GM21723 (cell line): ENCODE measurements around the gene ANKDD1A.

Experiments used
- ATAC-seq: cut with Tn5 transposase; IDR thresholded peaks from one replicate; pipeline ENCODE4 v1.9.1; 2021; ENCODE audit warnings: mild to moderate bottlenecking, moderate library complexity; ENCODE audit not compliant: unreplicated experiment

ANKDD1A gene

GRCh38 chr15:64921711-64922110, 10.0 kb downstream of the ANKDD1A start:
- no peak for ATAC-seq

DNA sequence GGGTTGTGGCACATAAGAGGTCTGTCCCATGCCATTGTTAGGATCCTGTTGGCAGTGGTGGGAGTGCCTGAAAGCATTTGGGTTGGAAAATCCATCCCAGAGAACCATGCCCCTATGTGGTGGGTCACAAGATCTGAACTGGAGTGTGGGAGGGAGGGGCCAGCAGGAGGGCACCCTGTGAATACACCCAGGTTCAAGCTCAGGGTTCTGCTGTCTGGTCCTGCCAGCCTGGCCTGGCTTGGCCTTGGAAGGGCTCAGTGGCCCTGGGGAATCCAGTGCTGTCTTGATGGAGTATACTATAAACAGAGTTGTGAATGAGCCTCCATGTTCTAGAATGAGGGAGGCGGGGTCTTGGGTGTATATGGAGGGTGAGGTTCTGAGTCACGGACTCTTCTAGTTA, 11.8 kb downstream of the ANKDD1A start:
- no peak for ATAC-seq

GRCh38 chr15:64925335-64926330, 13.9 kb downstream of the ANKDD1A start:
- no peak for ATAC-seq

DNA sequence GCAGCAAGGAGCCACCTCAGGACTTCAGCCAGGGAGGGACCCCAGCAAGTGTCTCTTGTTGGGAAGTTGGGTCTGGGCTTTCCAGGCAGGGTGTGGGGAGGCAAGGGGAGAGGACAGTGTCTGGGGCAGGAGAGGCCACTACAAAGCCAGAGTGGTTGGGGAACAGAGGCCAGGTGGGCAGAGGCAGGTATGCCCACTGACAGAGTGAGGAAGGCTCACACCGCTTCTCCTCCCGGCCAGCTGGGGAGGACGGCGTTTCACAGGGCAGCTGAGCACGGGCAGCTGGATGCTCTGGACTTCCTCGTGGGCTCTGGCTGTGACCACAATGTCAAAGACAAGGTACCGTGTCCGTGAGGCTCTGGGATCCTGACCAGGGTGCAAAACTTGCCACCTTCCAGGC, 15.0 kb downstream of the ANKDD1A start:
- ATAC-seq: no peak

DNA sequence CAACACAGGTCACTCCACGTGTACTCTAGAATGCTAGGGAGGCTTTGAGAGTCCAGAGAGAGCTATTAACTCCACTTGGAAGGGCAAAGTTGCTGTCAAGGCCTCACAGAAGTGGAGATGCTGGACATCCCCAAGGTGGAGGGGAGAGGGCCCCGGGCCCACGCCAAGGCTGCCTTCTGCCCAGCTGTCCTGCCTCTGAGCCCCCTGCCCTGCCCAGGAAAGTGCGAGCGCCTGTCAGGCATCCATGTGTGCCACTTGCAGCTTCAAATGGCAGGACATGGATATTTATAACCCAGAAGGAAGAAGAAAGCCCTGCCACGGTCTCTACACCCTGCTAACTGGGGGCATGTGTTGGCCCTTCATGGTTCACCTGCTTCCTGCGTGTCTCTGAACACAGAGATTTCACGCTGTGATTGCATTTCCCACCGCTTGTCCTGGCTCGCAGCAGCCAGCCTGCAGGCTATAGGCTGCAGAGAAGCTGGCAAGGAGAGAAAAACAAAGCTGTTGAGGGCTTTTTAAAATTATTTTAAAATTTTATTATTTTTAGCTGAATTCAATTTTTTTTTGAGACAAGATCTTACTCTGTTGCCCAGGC, 17.0 kb downstream of the ANKDD1A start:
- ATAC-seq: no peak

DNA sequence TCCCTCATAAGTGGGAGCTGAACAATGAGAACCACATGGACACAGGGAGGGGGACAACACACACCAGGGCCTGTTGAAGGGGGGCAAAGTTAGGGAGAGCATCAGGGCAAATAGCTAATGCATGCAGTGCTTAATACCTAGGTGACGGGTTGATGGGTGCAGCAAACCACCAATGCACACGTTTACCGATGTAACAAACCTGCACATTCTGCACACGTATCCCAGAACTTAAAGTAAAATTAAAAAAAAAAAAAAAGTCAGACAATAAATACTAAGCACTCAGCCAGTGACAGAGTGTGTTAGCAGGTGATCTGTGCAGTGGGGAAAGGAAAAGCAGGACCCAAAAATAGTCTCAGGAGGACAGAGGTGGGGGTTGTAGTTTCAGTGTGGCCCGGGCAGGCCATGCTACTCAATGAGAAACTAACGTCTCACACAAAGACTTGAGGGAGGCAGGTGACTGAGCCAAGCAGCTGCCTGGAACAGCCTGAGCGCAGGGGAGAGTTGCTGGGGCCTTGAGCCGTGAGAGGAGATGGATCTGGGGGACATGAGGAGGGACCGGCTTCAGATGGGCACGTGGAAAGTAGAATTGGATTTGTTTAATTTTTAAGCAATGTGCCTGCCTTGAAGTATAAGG, 18.4 kb downstream of the ANKDD1A start:
- no peak for ATAC-seq

DNA sequence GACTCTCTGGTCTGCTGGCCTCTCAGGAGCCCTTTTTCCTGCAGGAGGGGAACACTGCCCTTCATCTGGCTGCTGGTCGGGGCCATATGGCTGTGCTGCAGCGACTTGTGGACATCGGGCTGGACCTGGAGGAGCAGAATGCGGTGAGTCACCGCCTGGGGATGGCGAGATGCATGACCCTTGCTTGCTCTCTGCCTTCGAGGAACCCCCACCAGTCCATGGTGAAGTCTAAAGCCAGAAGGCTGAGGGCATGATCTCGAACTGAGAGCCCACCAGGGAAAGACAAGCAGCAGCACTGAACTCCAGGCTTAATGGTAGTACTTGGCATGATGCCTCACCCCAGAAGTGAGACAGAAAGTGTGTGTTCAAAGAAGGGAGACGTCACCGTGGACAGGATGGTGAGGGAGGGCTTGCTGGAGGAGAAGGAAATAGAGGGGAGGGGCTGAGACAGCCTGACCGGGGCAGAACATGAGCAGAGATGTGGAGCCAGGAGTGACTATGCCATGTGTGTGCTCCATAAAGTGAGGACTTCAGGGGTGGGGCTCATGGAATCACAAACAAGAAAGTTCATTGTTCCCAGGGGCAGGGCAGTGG, 19.2 kb downstream of the ANKDD1A start:
- ATAC-seq: no peak

GRCh38 chr15:64931381-64931780, 19.7 kb downstream of the ANKDD1A start:
- ATAC-seq: no peak

DNA sequence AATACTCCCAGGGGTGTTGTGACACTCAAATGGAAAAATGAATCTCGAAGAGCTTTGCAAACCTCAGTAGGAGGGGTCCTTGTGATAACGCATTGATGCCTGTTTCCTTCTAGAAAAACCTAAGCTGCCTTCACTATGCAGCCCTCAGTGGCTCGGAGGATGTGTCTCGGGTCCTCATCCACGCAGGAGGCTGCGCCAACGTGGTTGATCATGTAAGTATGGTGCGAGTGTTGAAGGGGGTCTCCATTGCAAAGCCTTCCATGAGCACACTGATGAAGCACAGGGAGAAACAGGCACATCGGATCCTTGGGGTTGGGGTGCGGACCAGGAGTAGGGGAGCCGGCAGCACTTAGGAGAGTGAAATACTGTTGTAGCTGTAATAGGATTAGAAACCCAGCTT, 22.3 kb downstream of the ANKDD1A start:
- no peak for ATAC-seq

- no peak for ATAC-seq
These were observed 26.5 kb downstream of the ANKDD1A start for GRCh38 chr15:64938192-64938591.

DNA sequence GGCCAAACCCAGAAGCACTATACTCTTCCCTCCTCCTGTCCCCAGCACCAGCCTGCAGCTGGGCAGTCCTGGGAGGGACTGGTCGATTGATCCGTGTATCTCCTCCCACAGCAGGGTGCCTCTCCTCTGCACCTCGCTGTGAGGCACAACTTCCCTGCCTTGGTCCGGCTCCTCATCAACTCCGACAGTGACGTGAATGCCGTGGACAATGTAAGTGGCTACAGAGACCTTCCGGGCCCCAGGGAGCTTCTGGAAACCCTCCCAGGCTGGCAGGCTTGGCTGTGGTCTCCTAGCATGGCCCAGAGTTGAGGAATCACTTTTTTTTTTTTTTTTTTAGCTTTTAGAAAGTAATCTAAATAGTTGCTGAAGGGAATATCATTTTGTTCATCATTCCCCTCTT, 30.7 kb downstream of the ANKDD1A start:
- ATAC-seq: no peak

DNA sequence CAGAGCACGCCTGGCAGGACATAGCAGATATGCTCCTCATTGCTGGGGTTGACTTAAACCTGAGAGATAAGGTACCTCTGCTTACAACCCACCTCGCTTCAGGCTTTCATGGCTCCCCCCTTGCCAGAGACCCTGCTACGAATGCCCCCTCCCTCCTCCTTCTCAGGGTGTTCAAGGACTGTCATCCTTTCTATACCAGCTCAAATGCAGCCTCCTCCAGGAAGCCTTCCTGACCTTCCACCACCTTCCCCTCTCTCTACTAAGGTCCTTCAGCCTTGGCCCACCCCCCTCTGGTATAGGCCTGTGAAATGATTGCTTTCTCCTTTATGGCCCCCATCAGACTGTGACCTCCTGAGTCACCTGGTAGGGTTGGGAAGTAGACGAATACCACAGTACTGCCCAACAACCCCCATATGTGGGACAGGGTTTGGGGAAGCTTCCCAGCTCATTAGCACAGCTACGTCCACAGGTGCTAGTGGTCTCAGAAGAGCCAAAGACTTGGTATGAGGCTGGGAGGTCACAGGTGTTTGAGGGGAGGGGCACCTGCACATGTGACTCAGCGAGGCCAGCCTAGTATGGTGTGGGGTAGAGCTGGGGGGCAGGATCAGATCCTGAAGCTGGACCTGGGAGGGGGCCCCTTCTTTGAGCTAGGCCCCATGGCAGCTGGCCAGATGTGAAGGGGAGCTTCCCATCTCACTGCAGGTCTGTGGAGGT, 32.0 kb downstream of the ANKDD1A start:
- no peak for ATAC-seq

- ATAC-seq: no peak
These were observed 33.3 kb downstream of the ANKDD1A start for GRCh38 chr15:64944961-64945360.

DNA sequence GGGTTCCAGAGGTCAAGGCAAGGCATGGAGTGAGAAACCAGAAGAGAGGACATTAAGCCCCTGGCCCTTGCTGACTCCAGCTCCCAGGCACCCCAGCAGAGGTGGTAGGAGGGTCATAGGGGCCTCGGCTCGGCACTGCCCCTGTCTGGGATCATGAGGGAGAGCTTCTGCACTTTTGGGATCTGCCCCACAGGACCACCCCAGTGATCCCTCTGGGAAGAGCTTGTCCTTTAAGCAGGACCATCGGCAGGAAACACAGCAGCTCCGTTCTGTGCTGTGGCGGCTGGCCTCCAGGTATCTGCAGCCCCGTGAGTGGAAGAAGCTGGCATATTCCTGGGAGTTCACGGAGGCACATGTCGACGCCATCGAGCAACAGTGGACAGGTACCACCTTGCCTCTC, 35.5 kb downstream of the ANKDD1A start:
- ATAC-seq: no peak

- ATAC-seq: no peak
These were observed 37.2 kb downstream of the ANKDD1A start for GRCh38 chr15:64948916-64949315.

DNA sequence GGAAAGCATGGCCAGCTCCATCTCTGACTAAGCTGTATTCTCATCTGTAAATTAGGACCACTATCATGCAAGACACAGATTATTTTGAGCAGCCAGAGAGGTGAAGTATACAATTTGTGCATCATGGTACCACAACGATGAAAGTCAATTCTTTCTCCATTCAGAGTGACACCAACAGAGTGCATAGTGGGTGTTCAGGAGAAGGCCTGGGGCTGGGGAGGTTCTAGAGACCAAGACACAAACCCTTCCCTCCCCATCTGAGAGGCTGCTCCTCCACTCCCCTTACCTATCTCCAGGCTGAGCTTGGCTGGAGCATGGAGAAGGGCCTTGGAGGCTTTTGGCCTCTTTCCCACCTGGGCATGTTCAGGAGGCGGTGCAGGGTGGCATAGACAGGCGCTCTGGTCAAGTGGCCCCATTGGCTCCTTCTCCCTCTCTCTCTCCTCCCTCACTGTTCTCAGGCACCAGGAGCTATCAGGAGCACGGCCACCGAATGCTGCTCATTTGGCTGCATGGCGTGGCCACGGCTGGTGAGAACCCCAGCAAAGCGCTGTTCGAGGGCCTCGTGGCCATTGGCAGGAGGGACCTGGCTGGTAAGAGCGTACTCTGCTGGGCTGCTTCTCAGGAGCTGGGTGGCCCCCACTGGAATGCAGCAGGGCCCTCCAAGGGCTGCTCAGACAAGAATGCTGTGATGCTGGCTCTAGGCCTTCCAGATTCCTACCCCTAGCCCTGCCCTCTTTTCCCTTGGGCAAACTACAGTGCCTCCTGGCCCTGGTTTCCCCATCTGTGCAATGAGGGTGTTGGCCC, 37.9 kb downstream of the ANKDD1A start:
- ATAC-seq: no peak

GRCh38 chr15:64950888-64951287, 39.2 kb downstream of the ANKDD1A start:
- ATAC-seq: no peak

- no peak for ATAC-seq
These were observed 40.2 kb downstream of the ANKDD1A start for GRCh38 chr15:64951777-64952418.

DNA sequence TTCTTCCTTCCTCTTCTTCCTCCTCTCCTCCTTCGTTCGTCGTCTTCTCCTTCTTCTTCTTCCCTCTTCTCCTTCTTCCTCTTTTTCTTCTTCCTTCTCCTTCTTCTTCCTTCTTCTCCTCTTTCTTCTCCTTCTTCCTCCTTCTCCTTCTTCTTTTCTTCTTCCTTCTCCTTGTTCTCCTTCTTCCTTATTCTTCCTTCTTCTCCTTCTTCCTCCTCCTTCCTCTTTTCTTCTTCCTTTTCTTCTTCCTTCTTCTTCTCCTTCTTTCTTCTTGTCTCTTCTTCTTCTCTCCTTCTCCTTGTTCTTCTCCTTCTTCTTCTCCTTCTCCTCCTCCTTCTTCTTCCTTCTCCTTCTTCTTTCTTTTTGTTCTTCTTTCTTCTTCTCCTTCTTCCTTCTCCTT, 42.7 kb downstream of the ANKDD1A start:
- no peak for ATAC-seq
